ENCODE measurements around the gene CAMTA1. TPM values are rescaled to one million over a fixed set of nuclear protein-coding genes. Genes with fewer than 3 reads are reported as not detected.

CAMTA1 gene
- total RNA-seq, 1 experiment from 2014 or later = 60.0 TPM

DNA sequence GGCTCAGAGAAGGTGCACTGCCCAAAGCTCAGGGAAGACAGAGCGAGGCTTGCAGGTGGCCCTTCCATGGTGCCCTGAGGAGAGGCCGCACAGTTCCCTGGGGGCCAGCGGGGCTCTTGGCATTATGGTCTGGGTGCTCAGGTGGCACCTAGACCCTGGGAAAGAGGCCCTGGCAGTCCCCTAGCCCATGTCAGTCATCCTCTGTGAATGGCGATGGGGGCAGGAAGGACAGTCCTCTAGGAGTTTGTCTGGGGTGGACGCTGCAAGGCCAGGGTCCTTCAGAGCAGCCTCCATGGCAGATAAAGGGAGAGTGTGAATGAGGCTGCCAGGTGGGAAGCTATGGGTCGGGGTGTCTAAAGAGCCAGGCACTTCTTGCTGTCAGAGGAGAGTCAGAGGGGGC is 640.0 kb downstream of the CAMTA1 start:
- H3K27me3 ChIP-seq (replicated peaks; ENCODE audit: control insufficient read depth, insufficient read depth, low read length) = no peaks in the 10 kb centered on the region
- no peaks in the 10 kb centered on the region for H3K36me3 ChIP-seq (ENCODE audit: control insufficient read depth, insufficient read depth, low read length)
- no peaks in the 10 kb centered on the region for H3K9me3 Mint-ChIP-seq (ENCODE audit: unreplicated experiment)
- intact Hi-C loops (cut with micrococcal nuclease; ENCODE audit: unreplicated experiment) = no loop called here
- CTCF ChIA-PET = no interaction called here
- POLR2A ChIA-PET = no interaction called here
- TF ChIP-seq, protein P1, sequence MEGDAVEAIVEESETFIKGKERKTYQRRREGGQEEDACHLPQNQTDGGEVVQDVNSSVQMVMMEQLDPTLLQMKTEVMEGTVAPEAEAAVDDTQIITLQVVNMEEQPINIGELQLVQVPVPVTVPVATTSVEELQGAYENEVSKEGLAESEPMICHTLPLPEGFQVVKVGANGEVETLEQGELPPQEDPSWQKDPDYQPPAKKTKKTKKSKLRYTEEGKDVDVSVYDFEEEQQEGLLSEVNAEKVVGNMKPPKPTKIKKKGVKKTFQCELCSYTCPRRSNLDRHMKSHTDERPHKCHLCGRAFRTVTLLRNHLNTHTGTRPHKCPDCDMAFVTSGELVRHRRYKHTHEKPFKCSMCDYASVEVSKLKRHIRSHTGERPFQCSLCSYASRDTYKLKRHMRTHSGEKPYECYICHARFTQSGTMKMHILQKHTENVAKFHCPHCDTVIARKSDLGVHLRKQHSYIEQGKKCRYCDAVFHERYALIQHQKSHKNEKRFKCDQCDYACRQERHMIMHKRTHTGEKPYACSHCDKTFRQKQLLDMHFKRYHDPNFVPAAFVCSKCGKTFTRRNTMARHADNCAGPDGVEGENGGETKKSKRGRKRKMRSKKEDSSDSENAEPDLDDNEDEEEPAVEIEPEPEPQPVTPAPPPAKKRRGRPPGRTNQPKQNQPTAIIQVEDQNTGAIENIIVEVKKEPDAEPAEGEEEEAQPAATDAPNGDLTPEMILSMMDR (IDR thresholded peaks at IDR 0.05; ENCODE audit: insufficient read depth in 1 of 2, low read depth in 1 of 2, low read length in 1 of 2, severe bottlenecking in 1 of 2, unreplicated experiment in 1 of 2) = no peak
- no peaks in the 10 kb centered on the region for H3K9me3 ChIP-seq
- no TSS peak for BruUV-seq (replicated peaks)
- no peaks in the 10 kb centered on the region for H3K4me1 Mint-ChIP-seq (ENCODE audit: low read depth, unreplicated experiment)
- no peak overlapping the region for H3K4me3 Mint-ChIP-seq (ENCODE audit: unreplicated experiment)
- no peaks in the 10 kb centered on the region for H3K36me3 Mint-ChIP-seq (ENCODE audit: insufficient read depth, unreplicated experiment)
- H3K4me3 ChIP-seq (ENCODE audit: low read depth, low read length) = no peak overlapping the region
- peak in 1 of 2 experiments; percentile 13 for DNase-seq
- no peak overlapping the region for H3K27ac Mint-ChIP-seq (ENCODE audit: unreplicated experiment)
- H3K27me3 Mint-ChIP-seq (ENCODE audit: insufficient read depth, unreplicated experiment) = no peaks in the 10 kb centered on the region
- H3K4me1 ChIP-seq = no peaks in the 10 kb centered on the region

DNA sequence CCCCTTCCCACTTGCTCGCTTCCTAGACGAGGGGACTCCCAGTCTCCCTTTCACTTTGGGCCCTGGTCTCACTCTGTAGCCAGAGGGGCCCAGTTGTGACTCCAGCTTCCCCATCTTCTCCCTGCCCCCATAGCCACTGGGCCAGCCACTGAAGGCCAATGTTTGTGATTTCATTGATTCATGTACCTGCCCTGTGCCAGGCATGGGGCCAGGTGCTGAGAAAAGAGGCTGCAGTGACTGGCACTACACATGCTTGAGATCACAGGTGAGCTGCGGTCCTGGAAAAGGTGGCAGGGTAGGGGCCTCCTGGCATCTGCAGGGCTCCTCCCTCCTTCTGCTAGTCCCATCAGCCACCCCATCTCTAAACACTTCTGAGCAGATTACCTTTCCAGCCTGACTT is 640.5 kb downstream of the CAMTA1 start:
- ChIA-PET POLR2A (no interaction called here), CTCF (no interaction called here)
- Mint-ChIP-seq H3K4me1 (ENCODE audit: low read depth, unreplicated experiment) (no peaks in the 10 kb centered on the region), H3K27ac (ENCODE audit: unreplicated experiment) (no peak overlapping the region), H3K27me3 (ENCODE audit: insufficient read depth, unreplicated experiment) (no peaks in the 10 kb centered on the region), H3K9me3 (ENCODE audit: unreplicated experiment) (no peaks in the 10 kb centered on the region), H3K4me3 (ENCODE audit: unreplicated experiment) (no peak overlapping the region), H3K36me3 (ENCODE audit: insufficient read depth, unreplicated experiment) (no peaks in the 10 kb centered on the region)
- Histone ChIP-seq H3K4me3 (ENCODE audit: low read depth, low read length) (no peak overlapping the region), H3K36me3 (ENCODE audit: control insufficient read depth, insufficient read depth, low read length) (no peaks in the 10 kb centered on the region), H3K4me1 (no peaks in the 10 kb centered on the region), H3K9me3 (no peaks in the 10 kb centered on the region), H3K27me3 (replicated peaks; ENCODE audit: control insufficient read depth, insufficient read depth, low read length) (no peaks in the 10 kb centered on the region)
- intact Hi-C loops (cut with micrococcal nuclease; ENCODE audit: unreplicated experiment) = no loop called here
- peak in 1 of 2 experiments; percentile 3 for DNase-seq
- no TSS peak for BruUV-seq (replicated peaks)
- TF ChIP-seq, protein P1 (IDR thresholded peaks at IDR 0.05; ENCODE audit: insufficient read depth in 1 of 2, low read depth in 1 of 2, low read length in 1 of 2, severe bottlenecking in 1 of 2, unreplicated experiment in 1 of 2) = no peak

DNA sequence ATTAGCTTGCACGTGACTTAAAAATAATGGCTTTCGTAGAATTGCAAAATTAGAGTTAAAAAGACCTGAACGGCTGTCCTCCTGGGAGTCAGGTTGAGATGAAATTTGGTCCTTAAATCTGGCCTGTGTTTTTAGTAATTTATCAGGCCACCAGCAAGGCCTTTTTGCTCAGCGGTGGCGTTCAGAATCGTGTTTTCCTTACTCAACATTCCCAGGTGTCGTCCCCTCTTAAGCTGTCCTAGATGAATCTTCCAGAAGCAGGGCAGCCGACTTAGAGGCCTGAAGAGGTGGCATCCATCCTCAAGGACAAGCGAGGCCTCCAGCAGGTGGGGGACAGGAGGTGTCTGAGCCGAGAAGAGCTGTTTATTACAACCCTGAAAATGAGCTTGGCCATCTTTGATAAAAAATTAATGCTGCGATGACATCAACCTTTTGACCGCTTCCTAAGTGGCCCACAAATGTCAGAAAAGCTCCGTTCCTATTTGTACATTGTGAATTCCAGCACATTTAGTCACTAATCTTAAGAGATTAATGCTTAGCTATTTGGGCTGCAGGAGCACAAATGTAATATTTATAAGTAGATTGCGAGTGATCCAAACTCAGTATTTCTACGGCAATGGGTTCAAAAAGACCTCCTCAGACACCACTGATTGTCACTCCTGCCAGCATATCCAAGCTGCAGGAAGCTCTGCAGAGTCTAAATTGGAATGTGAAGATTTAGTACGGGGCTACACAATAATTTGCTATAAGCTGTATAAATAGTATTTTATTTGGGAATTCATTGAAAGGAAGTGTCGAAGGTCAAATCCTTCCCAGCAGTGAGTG is 641.7 kb downstream of the CAMTA1 start:
- no peaks in the 10 kb centered on the region for H3K36me3 ChIP-seq (ENCODE audit: control insufficient read depth, insufficient read depth, low read length)
- DNase-seq = no peak
- BruUV-seq (replicated peaks) = no TSS peak
- POLR2A ChIA-PET = no interaction called here
- H3K4me1 ChIP-seq = no peaks in the 10 kb centered on the region
- no peaks in the 10 kb centered on the region for H3K36me3 Mint-ChIP-seq (ENCODE audit: insufficient read depth, unreplicated experiment)
- CTCF ChIA-PET = no interaction called here
- no peak overlapping the region for H3K27ac Mint-ChIP-seq (ENCODE audit: unreplicated experiment)
- H3K9me3 ChIP-seq = no peaks in the 10 kb centered on the region
- no peak overlapping the region for H3K4me3 ChIP-seq (ENCODE audit: low read depth, low read length)
- TF ChIP-seq, protein P1 (IDR thresholded peaks at IDR 0.05; ENCODE audit: insufficient read depth in 1 of 2, low read depth in 1 of 2, low read length in 1 of 2, severe bottlenecking in 1 of 2, unreplicated experiment in 1 of 2) = no peak
- H3K4me1 Mint-ChIP-seq (ENCODE audit: low read depth, unreplicated experiment) = no peaks in the 10 kb centered on the region
- no peak overlapping the region for H3K4me3 Mint-ChIP-seq (ENCODE audit: unreplicated experiment)
- no peaks in the 10 kb centered on the region for H3K9me3 Mint-ChIP-seq (ENCODE audit: unreplicated experiment)
- intact Hi-C loops (cut with micrococcal nuclease; ENCODE audit: unreplicated experiment) = no loop called here
- no peaks in the 10 kb centered on the region for H3K27me3 ChIP-seq (replicated peaks; ENCODE audit: control insufficient read depth, insufficient read depth, low read length)
- no peaks in the 10 kb centered on the region for H3K27me3 Mint-ChIP-seq (ENCODE audit: insufficient read depth, unreplicated experiment)
